ENCODE measurements around the gene HDAC1. TPM values are rescaled to one million over a fixed set of nuclear protein-coding genes. Genes with fewer than 3 reads are reported as not detected.

The HDAC1 gene
- total RNA-seq, 4 donors from 2014 or later: 40.4 to 51.6 (median 47.1) TPM

- no peak for DNase-seq (ENCODE audit: low spot score in 2 of 2)
- Histone ChIP-seq H3K36me3 (peaks cover 0 to 18% (median 0%) of the 10 kb centered on the region in 3 donors), H3K4me3 (peak overlapping the region; percentile 61 to 84 (median 73)), H3K9me3 (no peaks in the 10 kb centered on the region), H3K27me3 (no peaks in the 10 kb centered on the region), H3K27ac (peak overlapping the region; percentile 25 to 91 (median 86)), H3K4me1 (peaks cover 0 to 49% (median 33%) of the 10 kb centered on the region in 4 donors)
- 20 to 25% methylated on average over 12 of the region's 15 CpGs for WGBS, 2 donors
- TF ChIP-seq EP300 (IDR thresholded peaks at IDR 0.05) (no peak), CTCF (IDR thresholded peaks at IDR 0.05) (no peak), POLR2A (IDR thresholded peaks at IDR 0.05) (no peak)
These were observed 44.7 kb downstream of the HDAC1 start for GRCh38 chr1:32336591-32336932.

GRCh38 chr1:32336963-32337675 is 45.2 kb downstream of the HDAC1 start:
- H3K27ac ChIP-seq: peak overlapping the region; percentile 25 to 91 (median 86)
- DNase-seq (ENCODE audit: low spot score in 2 of 2): no peak
- no peak for TF ChIP-seq EP300 (IDR thresholded peaks at IDR 0.05)
- no peak for TF ChIP-seq CTCF (IDR thresholded peaks at IDR 0.05)
- no peak for TF ChIP-seq POLR2A (IDR thresholded peaks at IDR 0.05)
- peaks cover 0 to 13% (median 0%) of the 10 kb centered on the region in 3 donors for H3K36me3 ChIP-seq
- peak overlapping the region in 1 of 4 donors; percentile 76 for H3K4me3 ChIP-seq
- peaks cover 0 to 54% (median 33%) of the 10 kb centered on the region in 4 donors for H3K4me1 ChIP-seq
- H3K9me3 ChIP-seq: no peaks in the 10 kb centered on the region
- H3K27me3 ChIP-seq: no peaks in the 10 kb centered on the region
- 49 to 50% methylated on average over 6 to 8 of the region's 8 CpGs for WGBS, 2 donors

- H3K4me1 ChIP-seq: peaks cover 0 to 54% (median 33%) of the 10 kb centered on the region in 4 donors
- H3K9me3 ChIP-seq: no peaks in the 10 kb centered on the region
- H3K27me3 ChIP-seq: no peaks in the 10 kb centered on the region
- peak overlapping the region in 2 of 4 donors; percentile 3 to 4 for H3K4me3 ChIP-seq
- TF ChIP-seq CTCF (IDR thresholded peaks at IDR 0.05) (no peak), EP300 (IDR thresholded peaks at IDR 0.05) (peak in 1 of 2 donors; percentile 70), POLR2A (IDR thresholded peaks at IDR 0.05) (peak in 1 of 2 donors; percentile 4)
- peak in 1 of 2 donors; percentile 36 for DNase-seq (ENCODE audit: low spot score in 2 of 2)
- H3K36me3 ChIP-seq: peaks cover 0 to 3% (median 0%) of the 10 kb centered on the region in 3 donors
- 22 to 42% methylated on average over 15 to 16 of the region's 16 CpGs for WGBS, 2 donors
- peak overlapping the region; percentile 25 to 91 (median 86) for H3K27ac ChIP-seq
These were observed 46.2 kb downstream of the HDAC1 start for GRCh38 chr1:32337855-32338636.

- peak overlapping the region; percentile 25 to 91 (median 86) for H3K27ac ChIP-seq
- 47 to 48% methylated on average over 14 of the region's 14 CpGs for WGBS, 2 donors
These were observed 46.8 kb downstream of the HDAC1 start for GRCh38 chr1:32338637-32339145.

More at GRCh38 chr1:32338637-32339145, 46.8 kb downstream of the HDAC1 start:
- Histone ChIP-seq H3K27me3 (no peaks in the 10 kb centered on the region), H3K4me1 (peaks cover 0 to 54% (median 33%) of the 10 kb centered on the region in 4 donors), H3K9me3 (no peaks in the 10 kb centered on the region), H3K36me3 (no peaks in the 10 kb centered on the region), H3K4me3 (peak overlapping the region in 2 of 4 donors; percentile 3 to 4)
- TF ChIP-seq CTCF (IDR thresholded peaks at IDR 0.05): no peak
- no peak for TF ChIP-seq EP300 (IDR thresholded peaks at IDR 0.05)
- TF ChIP-seq POLR2A (IDR thresholded peaks at IDR 0.05): no peak
- no peak for DNase-seq (ENCODE audit: low spot score in 2 of 2)
